Retina (tissue), 1 donor: ENCODE measurements around the gene WNT7A.

Experiments used
- DNase-seq: peaks from one replicate; pipeline ENCODE4 v3.0.0-alpha.2; 2016

The WNT7A gene

GRCh38 chr3:13791198-13792050 is 88.4 kb downstream of the WNT7A start:
- DNase-seq, result peak; percentile 32

GRCh38 chr3:13790376-13791197 is 89.3 kb downstream of the WNT7A start:
- no peak for DNase-seq

- peak; percentile 31 for DNase-seq
Observed at GRCh38 chr3:13788522-13789424, 91.1 kb downstream of the WNT7A start.

- DNase-seq, result no peak
Observed at GRCh38 chr3:13787533-13788132, 92.2 kb downstream of the WNT7A start.

GRCh38 chr3:13786811-13787210 is 93.1 kb downstream of the WNT7A start:
- DNase-seq, result no peak

GRCh38 chr3:13785853-13786436 is 93.9 kb downstream of the WNT7A start:
- DNase-seq, result peak; percentile 56

GRCh38 chr3:13785351-13785750 is 94.5 kb downstream of the WNT7A start:
- no peak for DNase-seq

GRCh38 chr3:13783476-13783875 is 96.4 kb downstream of the WNT7A start:
- no peak for DNase-seq

GRCh38 chr3:13782501-13782900 is 97.4 kb downstream of the WNT7A start:
- DNase-seq, result no peak

- DNase-seq, result no peak
Observed at GRCh38 chr3:13781417-13781816, 98.5 kb downstream of the WNT7A start.

- no peak for DNase-seq
Observed at GRCh38 chr3:13780432-13781176, 99.3 kb downstream of the WNT7A start.

- DNase-seq, result no peak
Observed at GRCh38 chr3:13776253-13777050, 103.4 kb downstream of the WNT7A start.

GRCh38 chr3:13772885-13773745 is 106.8 kb downstream of the WNT7A start:
- DNase-seq, result no peak

- no peak for DNase-seq
Observed at GRCh38 chr3:13772321-13772745, 107.5 kb downstream of the WNT7A start.

GRCh38 chr3:13771496-13771895 is 108.4 kb downstream of the WNT7A start:
- no peak for DNase-seq

- no peak for DNase-seq
Observed at GRCh38 chr3:13770170-13771169, 109.4 kb downstream of the WNT7A start.

GRCh38 chr3:13769422-13769821 is 110.4 kb downstream of the WNT7A start:
- DNase-seq, result no peak

- DNase-seq, result no peak
Observed at GRCh38 chr3:13768453-13768852, 111.4 kb downstream of the WNT7A start.
